ENCODE results near the gene PAPOLG.

PAPOLG gene

GRCh38 chr2:60840880-60841279, 84.8 kb downstream of the PAPOLG start:
- intact Hi-C loops (cut with DNase I) = no loop called here
- DNase-seq = no peak

DNA sequence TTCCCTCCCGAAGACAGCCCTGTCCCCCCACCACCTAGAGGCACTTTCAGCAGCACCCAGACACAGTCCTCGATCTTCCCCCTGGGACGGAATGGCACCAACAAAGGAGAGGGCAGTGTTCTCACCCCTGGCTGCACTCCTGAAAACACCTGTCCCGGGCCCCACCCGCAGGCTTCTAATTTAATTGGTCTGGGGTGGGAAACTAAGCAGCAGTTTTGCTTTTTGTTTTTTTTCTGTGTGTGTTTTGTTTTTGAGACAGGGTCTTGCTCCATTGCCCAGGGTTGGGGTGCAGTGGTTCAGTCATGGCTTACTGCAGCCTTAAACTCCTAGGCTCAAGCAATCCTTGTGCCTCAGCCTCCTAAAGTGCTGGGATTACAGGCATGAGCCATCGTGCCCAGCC, 86.9 kb downstream of the PAPOLG start:
- intact Hi-C loops (cut with DNase I) = no loop called here
- DNase-seq = no peak

- DNase-seq = no peak
- intact Hi-C loops (cut with DNase I) = no loop called here
Observed at GRCh38 chr2:60844105-60844504, 88.0 kb downstream of the PAPOLG start.

DNA sequence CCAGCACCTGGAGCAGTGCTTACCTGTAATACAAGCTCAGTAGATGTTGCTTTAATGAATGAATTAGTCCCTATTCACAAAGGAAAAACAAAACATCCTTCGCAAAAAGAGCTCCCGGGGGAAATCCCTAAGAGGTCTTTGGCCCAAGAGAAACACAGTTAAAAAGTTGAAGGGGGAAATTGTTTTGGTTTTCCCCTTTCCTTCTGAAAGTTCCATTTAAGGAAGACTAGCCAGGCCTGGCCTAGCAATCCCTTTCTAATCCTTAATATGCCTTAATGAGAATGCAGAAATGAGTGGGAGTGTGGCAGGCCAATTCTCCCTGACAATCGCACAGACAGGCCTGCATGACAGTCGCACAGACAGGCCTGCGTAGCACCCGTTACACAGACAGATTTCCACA, 91.8 kb downstream of the PAPOLG start:
- no peak for DNase-seq
- intact Hi-C loops (cut with DNase I) = no loop called here
